ENCODE measurements around the gene MYT1.

GRCh38 chr20:64155258-64156135 lies 8.8 kb upstream of the MYT1 start:
- TF ChIP-seq CTCF (IDR thresholded peaks at IDR 0.05) (no peak), POLR2A (IDR thresholded peaks at IDR 0.05) (no peak)
